Neutrophil (primary cell): ENCODE data around the gene CDCA4.

Source experiments
- H3K27ac ChIP-seq: fragments of 200-600 bp; sonication (generic); 2 replicates; pipeline ENCODE4 v1.5.1; 2016; ENCODE audit warnings: mild to moderate bottlenecking, moderate library complexity
- H3K27me3 ChIP-seq: fragments of 200-600 bp; sonication (generic); 2 replicates; pipeline ENCODE4 v1.6.0; 2016; ENCODE audit warnings: mild to moderate bottlenecking
- H3K36me3 ChIP-seq: fragments of 200-600 bp; sonication (generic); 2 replicates; pipeline ENCODE4 v1.5.1; 2017
- H3K4me1 ChIP-seq, 2 experiments: fragments of 200-600 bp in 1 of 2; sonication (generic) in 1 of 2; 1 replicate in 1 of 2; 2 replicates in 1 of 2; pipeline versions ENCODE4 v1.5.1 to v1.6.1; 2013 to 2016; ENCODE audit warnings: low read depth in 1 of 2, low read length in 1 of 2, mild to moderate bottlenecking in 1 of 2, moderate library complexity in 1 of 2; ENCODE audit not compliant: control insufficient read depth in 1 of 2, insufficient read depth in 1 of 2
- H3K4me3 ChIP-seq, 2 experiments: fragments of 200-600 bp in 1 of 2; sonication (generic) in 1 of 2; 1 replicate in 1 of 2; 2 replicates in 1 of 2; pipeline ENCODE4 v1.5.1; 2013 to 2016; ENCODE audit warnings: low read depth in 1 of 2, low read length in 1 of 2, mild to moderate bottlenecking in 1 of 2, moderate library complexity in 1 of 2
- H3K9me3 ChIP-seq: fragments of 200-600 bp; sonication (generic); 2 replicates; pipeline ENCODE4 v1.5.1; 2016
- TF ChIP-seq, protein P1 (sequence below): fragments of 200-600 bp; sonication (generic); IDR thresholded peaks from 2 replicates; pipeline ENCODE4 v1.5.1; 2016; ENCODE audit warnings: antibody characterized with exemption

CDCA4 gene

DNA sequence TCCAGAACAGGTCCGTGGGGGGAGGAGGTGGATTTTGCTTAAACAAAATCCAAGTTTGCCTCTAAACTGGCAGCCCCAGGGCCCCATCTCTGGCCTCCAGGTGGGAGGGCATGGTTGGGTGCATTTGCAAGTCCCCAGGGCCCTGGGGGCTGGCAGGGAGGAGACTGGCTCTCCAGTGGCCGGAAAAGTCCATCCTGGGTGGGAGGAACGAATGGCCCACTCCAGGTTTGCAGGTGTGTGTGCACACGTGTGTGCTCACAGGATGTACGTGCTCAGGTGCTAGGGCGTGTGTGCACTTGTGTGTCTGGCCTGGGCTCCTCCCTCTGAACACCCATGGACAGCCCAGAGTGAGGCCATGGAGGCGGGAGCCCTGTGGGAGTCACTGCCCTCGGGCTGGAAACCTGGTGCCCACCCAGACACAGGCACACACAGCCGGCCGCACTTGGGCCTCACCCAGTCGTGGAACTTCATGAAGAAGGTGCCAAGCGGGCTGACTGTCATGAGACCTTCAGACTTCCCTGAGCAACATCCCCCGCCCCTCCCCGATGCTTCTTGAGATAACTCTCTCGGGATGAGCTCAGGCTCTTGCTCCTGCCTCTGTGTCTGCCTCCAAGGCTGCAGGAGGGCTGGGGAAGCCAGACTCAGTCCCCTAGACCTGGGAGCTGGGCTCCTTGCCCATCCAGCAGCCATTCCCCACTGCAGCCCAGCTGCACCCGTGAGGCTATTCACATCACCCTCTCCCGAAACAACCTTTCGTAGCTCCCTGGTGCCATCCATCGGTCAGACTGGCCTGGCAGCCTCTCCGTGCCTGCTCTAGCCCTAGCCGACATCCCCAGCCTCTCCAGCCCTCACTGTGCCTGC lies 52.1 kb downstream of the CDCA4 start:
- Histone ChIP-seq H3K27ac (no peak overlapping the region), H3K36me3 (no peaks in the 10 kb centered on the region), H3K4me1 (no peaks in the 10 kb centered on the region), H3K27me3 (peaks cover 44% of the 10 kb centered on the region), H3K4me3 (no peak overlapping the region), H3K9me3 (no peaks in the 10 kb centered on the region)
- TF ChIP-seq, protein P1, sequence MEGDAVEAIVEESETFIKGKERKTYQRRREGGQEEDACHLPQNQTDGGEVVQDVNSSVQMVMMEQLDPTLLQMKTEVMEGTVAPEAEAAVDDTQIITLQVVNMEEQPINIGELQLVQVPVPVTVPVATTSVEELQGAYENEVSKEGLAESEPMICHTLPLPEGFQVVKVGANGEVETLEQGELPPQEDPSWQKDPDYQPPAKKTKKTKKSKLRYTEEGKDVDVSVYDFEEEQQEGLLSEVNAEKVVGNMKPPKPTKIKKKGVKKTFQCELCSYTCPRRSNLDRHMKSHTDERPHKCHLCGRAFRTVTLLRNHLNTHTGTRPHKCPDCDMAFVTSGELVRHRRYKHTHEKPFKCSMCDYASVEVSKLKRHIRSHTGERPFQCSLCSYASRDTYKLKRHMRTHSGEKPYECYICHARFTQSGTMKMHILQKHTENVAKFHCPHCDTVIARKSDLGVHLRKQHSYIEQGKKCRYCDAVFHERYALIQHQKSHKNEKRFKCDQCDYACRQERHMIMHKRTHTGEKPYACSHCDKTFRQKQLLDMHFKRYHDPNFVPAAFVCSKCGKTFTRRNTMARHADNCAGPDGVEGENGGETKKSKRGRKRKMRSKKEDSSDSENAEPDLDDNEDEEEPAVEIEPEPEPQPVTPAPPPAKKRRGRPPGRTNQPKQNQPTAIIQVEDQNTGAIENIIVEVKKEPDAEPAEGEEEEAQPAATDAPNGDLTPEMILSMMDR: no peak

DNA sequence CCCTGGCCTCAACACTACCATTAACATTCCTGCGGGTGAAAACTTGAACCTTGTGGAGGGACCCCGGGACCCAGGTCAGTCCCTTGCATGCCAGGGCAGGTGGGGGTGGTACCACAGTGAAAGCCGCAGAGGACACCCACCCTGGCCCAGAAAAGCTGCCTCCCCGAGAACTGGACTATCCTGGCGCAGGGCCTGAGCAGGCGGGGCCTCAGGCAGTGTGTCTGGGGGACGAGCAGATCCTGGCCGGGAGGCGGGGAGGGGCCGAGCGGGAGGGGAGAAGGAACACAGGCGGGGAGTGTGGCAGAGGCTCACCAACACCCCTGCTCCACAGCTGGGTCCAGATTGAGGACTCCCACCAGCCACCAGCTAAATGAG lies 52.7 kb downstream of the CDCA4 start:
- peaks cover 44% of the 10 kb centered on the region for H3K27me3 ChIP-seq
- TF ChIP-seq, protein P1: no peak
- H3K27ac ChIP-seq: no peak overlapping the region
- H3K36me3 ChIP-seq: no peaks in the 10 kb centered on the region
- H3K4me1 ChIP-seq: no peaks in the 10 kb centered on the region
- no peak overlapping the region for H3K4me3 ChIP-seq
- no peaks in the 10 kb centered on the region for H3K9me3 ChIP-seq

DNA sequence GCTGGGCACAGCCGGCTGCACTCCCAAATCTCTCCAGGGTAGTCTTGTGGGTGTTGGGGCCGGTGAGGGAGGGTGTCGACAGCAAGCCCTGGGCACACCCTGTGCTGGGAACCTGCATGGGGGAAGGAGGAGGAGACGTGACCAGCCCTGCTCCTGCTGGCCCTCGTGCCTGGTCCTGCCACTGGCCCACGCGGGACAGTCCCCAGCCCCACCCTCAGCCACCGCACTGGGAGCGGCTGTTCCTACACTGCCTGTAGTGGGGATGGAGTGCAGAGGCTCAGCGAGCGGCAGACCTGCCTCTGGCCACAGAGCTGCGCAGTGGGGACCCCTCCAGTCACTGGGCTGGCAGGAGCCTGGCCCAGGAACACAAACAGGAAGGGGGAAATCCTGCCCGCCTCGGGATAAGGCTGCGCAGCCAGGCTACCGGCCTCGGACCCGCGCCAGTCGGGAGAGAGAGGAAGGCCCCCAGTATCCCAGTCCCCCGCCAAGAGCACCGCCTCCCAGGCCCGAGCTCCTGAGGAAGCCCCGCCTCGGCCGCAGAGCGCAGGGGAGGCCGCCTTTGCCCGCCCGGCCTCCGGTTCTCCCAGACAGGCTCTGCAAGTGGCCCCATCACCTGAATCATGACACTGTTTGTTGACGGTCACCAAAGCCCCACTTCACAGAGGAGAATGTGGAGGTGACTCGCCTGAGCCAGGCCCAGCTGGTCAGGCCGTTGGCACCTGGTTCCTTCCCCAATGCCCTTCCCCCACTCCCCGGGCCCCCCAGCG lies 53.3 kb downstream of the CDCA4 start:
- no peak overlapping the region for H3K27ac ChIP-seq
- TF ChIP-seq, protein P1: no peak
- H3K9me3 ChIP-seq: no peaks in the 10 kb centered on the region
- H3K4me3 ChIP-seq: no peak overlapping the region
- no peaks in the 10 kb centered on the region for H3K36me3 ChIP-seq
- H3K27me3 ChIP-seq: peaks cover 44% of the 10 kb centered on the region
- no peaks in the 10 kb centered on the region for H3K4me1 ChIP-seq

DNA sequence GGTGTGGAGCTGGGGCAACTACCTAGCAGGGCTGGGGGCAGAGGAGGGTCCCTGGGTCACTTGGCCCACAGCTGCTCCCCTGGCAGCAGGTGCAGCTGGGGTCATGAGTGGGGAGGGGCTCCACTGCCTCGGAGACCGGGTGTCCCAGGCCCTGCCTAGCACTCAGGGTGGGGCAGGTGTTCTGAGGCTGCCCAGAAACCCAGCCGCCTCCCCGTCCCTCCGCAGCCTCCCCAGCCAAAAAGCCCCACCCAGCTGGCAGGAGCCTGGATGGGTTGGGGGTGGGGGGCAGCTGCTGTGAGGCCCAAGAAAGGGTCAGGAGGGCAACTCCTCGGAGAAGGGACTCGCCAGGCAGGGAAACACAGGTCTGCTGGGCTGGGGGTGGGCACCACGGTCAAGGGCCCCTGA lies 53.9 kb downstream of the CDCA4 start:
- H3K36me3 ChIP-seq: no peaks in the 10 kb centered on the region
- H3K27ac ChIP-seq: no peak overlapping the region
- H3K27me3 ChIP-seq: peaks cover 46% of the 10 kb centered on the region
- no peaks in the 10 kb centered on the region for H3K4me1 ChIP-seq
- no peaks in the 10 kb centered on the region for H3K9me3 ChIP-seq
- TF ChIP-seq, protein P1: no peak
- H3K4me3 ChIP-seq: no peak overlapping the region

DNA sequence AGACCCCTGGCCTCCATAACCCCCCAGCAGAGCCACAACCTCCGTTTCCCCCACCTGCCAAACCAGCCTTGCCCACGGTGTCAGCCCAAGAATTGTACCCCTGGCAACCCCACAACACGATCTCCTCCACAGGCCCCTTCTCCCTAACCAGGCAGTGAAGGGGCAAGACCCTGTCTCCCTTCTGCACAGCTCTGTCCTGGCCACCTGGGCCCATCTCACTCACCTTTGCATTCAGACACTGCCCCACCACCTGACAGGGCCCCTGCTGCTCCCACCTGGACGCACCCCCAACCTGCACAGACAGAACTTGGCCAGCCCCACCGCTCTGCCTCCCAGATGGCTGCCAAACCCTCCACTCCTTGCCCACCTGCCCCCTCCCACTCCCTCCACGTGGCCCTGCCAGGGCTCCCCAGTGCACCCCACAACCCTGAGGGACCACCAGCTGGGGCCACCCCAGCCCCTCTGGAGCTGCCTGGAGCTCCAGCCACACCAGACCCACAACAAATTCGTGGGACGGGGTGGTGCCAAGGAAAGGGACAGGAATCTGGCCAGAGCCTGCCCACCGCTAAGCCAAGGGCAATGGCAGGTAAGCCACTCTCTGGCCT lies 54.5 kb downstream of the CDCA4 start:
- Histone ChIP-seq H3K9me3 (no peaks in the 10 kb centered on the region), H3K4me1 (no peaks in the 10 kb centered on the region), H3K36me3 (no peaks in the 10 kb centered on the region), H3K4me3 (no peak overlapping the region), H3K27ac (no peak overlapping the region), H3K27me3 (peaks cover 49% of the 10 kb centered on the region)
- TF ChIP-seq, protein P1: no peak
